ENCODE data around the gene C2CD2. TPM values are rescaled to one million over a fixed set of nuclear protein-coding genes. Genes with fewer than 3 reads are reported as not detected.
"Not testable (repeated sequence)": the region's sequence is repeated elsewhere in the genome, so short reads cannot be mapped to it uniquely, and the experiment has no call there.

The C2CD2 gene
- total RNA-seq, 2 donors from 2014 or later = 13.3 to 16.1 TPM

DNA sequence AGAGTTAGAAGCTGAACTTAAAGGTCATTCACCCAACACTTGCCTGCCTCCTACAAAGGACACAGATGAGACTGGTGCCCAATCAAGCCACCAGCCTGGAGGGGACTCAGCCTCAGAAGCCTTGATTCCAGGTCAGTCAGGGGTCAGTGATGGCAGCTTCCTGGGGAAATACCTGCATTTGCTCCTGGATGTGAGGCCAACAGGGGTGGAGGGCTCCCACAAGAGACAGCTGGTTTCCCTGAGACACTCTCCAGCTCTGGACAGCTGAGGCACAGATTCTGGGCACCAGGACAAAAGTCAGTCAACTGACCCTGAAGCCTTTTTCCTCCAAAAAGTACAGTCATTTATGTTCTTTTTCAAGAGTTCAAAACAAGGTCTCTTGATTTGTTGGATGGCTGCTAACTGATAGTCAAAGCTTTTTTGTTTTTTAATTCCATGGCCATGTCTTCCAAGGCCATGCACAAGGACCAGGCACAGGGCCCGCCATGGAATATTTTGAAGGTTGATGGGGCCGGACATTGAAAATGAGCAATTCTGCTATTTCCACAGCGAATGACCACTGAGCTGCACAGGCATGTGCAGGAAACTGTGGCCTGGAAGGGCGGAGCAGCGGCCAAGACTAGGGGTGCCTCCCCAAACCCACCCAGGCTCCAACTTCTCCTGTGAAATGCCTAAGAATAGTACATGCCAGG lies 1.8 kb downstream of the C2CD2 start:
- Histone ChIP-seq H3K4me1 (peaks cover 5% of the 10 kb centered on the region), H3K4me3 (no peak overlapping the region), H3K9me3 (no peaks in the 10 kb centered on the region), H3K36me3 (no peaks in the 10 kb centered on the region), H3K9ac (ENCODE audit: low read depth in 2 of 2, low read length in 2 of 2) (no peak overlapping the region), H3K27me3 (no peaks in the 10 kb centered on the region), H3K27ac (no peak overlapping the region)
- intact Hi-C loops (cut with DNase I) = no loop called here
- no peak for DNase-seq
- TF ChIP-seq, protein P1, sequence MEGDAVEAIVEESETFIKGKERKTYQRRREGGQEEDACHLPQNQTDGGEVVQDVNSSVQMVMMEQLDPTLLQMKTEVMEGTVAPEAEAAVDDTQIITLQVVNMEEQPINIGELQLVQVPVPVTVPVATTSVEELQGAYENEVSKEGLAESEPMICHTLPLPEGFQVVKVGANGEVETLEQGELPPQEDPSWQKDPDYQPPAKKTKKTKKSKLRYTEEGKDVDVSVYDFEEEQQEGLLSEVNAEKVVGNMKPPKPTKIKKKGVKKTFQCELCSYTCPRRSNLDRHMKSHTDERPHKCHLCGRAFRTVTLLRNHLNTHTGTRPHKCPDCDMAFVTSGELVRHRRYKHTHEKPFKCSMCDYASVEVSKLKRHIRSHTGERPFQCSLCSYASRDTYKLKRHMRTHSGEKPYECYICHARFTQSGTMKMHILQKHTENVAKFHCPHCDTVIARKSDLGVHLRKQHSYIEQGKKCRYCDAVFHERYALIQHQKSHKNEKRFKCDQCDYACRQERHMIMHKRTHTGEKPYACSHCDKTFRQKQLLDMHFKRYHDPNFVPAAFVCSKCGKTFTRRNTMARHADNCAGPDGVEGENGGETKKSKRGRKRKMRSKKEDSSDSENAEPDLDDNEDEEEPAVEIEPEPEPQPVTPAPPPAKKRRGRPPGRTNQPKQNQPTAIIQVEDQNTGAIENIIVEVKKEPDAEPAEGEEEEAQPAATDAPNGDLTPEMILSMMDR (IDR thresholded peaks at IDR 0.05) = no peak

DNA sequence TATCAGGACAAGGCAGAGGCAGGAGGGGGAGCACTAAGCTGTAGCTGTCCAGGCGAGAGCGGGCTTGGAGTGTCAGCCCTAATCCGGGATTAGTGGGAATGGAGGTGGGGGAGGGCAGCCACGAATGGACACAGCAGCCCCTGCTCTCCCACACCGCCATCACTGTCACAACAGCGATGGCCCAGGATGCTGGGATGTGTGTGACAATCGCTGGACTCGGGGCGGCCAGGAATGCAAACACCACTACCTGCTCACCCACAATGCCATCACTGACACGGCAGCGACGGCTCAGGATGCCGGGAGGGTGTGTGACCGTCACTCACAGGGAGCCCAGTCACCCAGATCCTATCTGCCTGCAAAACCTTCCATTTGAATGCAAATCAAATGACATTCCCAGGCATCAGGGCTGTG lies 2.9 kb downstream of the C2CD2 start:
- H3K4me3 ChIP-seq = no peak overlapping the region
- H3K9me3 ChIP-seq = no peaks in the 10 kb centered on the region
- no peak for DNase-seq
- no peaks in the 10 kb centered on the region for H3K27me3 ChIP-seq
- H3K4me1 ChIP-seq = peaks cover 5% of the 10 kb centered on the region
- H3K9ac ChIP-seq (ENCODE audit: low read depth in 2 of 2, low read length in 2 of 2) = no peak overlapping the region
- H3K27ac ChIP-seq = no peak overlapping the region
- no peaks in the 10 kb centered on the region for H3K36me3 ChIP-seq
- intact Hi-C loops (cut with DNase I) = no loop called here
- TF ChIP-seq, protein P1 (IDR thresholded peaks at IDR 0.05) = no peak

DNA sequence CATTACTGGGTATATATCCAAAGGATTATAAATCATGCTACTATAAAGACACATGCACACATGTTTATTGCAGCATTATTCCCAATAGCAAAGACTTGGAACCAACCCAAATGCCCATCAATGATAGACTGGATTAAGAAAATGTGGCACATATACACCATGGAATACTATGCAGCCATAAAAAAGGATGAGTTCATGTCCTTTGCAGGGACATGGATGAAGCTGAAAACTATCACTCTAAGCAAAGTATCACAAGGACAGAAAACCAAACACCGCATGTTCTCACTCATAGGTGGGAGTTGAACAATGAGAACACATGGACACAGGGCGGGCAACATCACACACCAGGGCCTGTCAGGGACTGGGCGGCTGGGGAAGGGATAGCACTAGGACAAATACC lies 4.2 kb downstream of the C2CD2 start:
- H3K9me3 ChIP-seq; H3K27ac ChIP-seq; H3K4me1 ChIP-seq; H3K4me3 ChIP-seq; H3K9ac ChIP-seq (ENCODE audit: low read depth in 2 of 2, low read length in 2 of 2); H3K36me3 ChIP-seq; H3K27me3 ChIP-seq; intact Hi-C loops (cut with DNase I); DNase-seq: not testable (repeated sequence)

DNA sequence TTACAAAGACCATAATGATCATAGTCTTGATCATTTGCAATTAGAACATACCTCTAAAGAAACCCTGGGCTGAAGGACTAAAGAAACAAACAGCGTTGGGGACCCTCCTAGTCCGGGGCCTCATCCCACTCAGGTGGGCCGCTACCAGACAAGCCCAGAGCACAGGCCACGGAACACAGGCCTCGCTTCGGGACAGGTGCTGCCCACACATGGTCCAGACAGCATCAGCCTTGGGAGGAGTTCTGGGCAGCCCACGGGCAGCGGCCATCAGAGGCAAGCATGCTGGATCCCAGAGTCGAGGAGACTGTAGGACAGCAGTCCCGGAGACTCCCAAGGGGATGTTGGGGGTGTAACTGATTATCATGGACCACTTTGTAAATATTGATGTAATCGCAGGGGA lies 4.9 kb downstream of the C2CD2 start:
- no peaks in the 10 kb centered on the region for H3K36me3 ChIP-seq
- no peaks in the 10 kb centered on the region for H3K27me3 ChIP-seq
- H3K9ac ChIP-seq (ENCODE audit: low read depth in 2 of 2, low read length in 2 of 2) = no peak overlapping the region
- no peaks in the 10 kb centered on the region for H3K9me3 ChIP-seq
- no peak for DNase-seq
- H3K4me1 ChIP-seq = peaks cover 5% of the 10 kb centered on the region
- TF ChIP-seq, protein P1 (IDR thresholded peaks at IDR 0.05) = no peak
- H3K4me3 ChIP-seq = no peak overlapping the region
- intact Hi-C loops (cut with DNase I) = no loop called here
- no peak overlapping the region for H3K27ac ChIP-seq

DNA sequence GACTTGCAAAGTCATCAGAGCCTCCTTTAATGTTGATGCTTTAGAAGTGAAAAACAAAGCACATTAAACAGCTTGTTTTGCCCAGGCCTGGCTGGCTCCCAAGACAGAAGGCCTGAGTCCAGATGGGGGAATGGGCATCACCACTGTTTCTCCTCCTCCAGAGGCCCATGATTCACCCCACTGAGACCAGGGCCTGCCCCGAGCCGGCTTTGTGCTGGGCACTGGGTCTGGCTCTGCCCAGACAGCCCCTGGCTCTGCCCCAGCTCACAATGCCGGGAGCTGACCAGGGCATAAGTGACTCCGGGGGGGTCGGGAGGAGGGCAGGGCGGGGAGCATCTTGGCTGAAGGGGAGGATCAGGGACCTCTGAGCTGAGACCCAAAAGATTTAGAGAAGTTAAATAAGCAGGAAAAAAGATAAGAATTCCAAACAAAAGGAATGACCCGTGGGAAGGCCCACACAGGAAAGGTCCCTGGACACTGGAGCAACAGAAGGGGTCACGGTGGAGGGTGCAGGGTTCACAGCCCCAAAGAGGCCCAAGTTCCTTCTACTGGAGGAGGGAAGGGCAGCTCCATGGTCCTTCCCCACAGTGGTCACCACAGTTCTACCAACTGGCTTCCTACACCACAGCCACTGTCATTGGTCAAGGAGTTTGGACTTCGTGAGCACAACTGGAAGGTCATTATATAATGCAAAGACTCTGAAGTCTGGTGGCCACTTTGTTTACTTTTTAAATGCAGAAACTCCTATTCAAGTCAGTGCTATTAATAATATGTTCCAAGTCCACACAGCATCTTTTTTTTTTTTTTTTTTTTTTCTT lies 5.5 kb downstream of the C2CD2 start:
- intact Hi-C loops (cut with DNase I) = no loop called here
- H3K27me3 ChIP-seq = no peaks in the 10 kb centered on the region
- TF ChIP-seq, protein P1 (IDR thresholded peaks at IDR 0.05) = no peak
- H3K4me1 ChIP-seq = peaks cover 5% of the 10 kb centered on the region
- no peak overlapping the region for H3K9ac ChIP-seq (ENCODE audit: low read depth in 2 of 2, low read length in 2 of 2)
- no peak for DNase-seq
- H3K36me3 ChIP-seq = no peaks in the 10 kb centered on the region
- no peak overlapping the region for H3K27ac ChIP-seq
- no peak overlapping the region for H3K4me3 ChIP-seq
- H3K9me3 ChIP-seq = no peaks in the 10 kb centered on the region

DNA sequence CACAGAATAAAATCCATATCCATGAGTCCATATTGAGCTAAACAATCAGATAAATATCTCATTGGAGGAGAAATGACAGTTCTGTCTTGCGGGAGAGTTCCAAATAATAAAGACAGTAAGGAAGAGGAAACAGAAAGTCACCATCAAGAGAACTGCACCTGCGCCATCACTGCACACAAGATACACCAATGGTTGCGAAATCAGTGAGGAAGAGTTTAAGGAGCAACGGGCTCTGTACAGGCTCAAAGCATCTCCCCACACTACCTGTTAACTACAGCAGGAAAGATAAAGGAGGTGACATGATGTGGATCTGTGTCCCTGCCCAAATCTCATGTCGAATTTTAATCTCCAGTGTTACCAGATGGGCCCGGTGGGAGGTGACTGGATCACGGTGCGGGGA lies 7.8 kb downstream of the C2CD2 start:
- Histone ChIP-seq H3K27me3 (no peaks in the 10 kb centered on the region), H3K9ac (ENCODE audit: low read depth in 2 of 2, low read length in 2 of 2) (no peak overlapping the region), H3K4me1 (no peaks in the 10 kb centered on the region), H3K9me3 (no peaks in the 10 kb centered on the region), H3K4me3 (no peak overlapping the region), H3K36me3 (no peaks in the 10 kb centered on the region), H3K27ac (no peak overlapping the region)
- TF ChIP-seq, protein P1 (IDR thresholded peaks at IDR 0.05) = no peak
- intact Hi-C loops (cut with DNase I) = no loop called here
- no peak for DNase-seq

Measured in colonic mucosa (tissue), 4 donors.